IPS DF 19.7 (cell line): Measurements from ENCODE around the gene SH3PXD2A.
A peak's percentile ranks its signal among the peaks of the same experiment; 100 is the strongest.
"Not testable (repeated sequence)": the region's sequence is repeated elsewhere in the genome, so short reads cannot be mapped to it uniquely, and the experiment has no call there.

Experiments used
- DNase-seq: peaks from one replicate; pipeline ENCODE4 v3.0.0-alpha.2; 2013; ENCODE audit warnings: low read depth, low spot score

Gene SH3PXD2A

GRCh38 chr10:103747193-103747865 is 108.0 kb downstream of the SH3PXD2A start:
- DNase-seq = no peak

GRCh38 chr10:103746598-103746997 is 108.8 kb downstream of the SH3PXD2A start:
- no peak for DNase-seq

GRCh38 chr10:103745341-103746247 is 109.8 kb downstream of the SH3PXD2A start:
- DNase-seq = no peak

- DNase-seq = no peak
Observed at GRCh38 chr10:103742824-103743223, 112.6 kb downstream of the SH3PXD2A start.

- no peak for DNase-seq
Observed at GRCh38 chr10:103740611-103741010, 114.8 kb downstream of the SH3PXD2A start.

GRCh38 chr10:103739039-103739764 is 116.2 kb downstream of the SH3PXD2A start:
- DNase-seq = no peak

- no peak for DNase-seq
Observed at GRCh38 chr10:103737735-103738367, 117.5 kb downstream of the SH3PXD2A start.

- peak; percentile 93 for DNase-seq
Observed at GRCh38 chr10:103736763-103737162, 118.6 kb downstream of the SH3PXD2A start.

- no peak for DNase-seq
Observed at GRCh38 chr10:103736044-103736443, 119.3 kb downstream of the SH3PXD2A start.

GRCh38 chr10:103734731-103735130 is 120.6 kb downstream of the SH3PXD2A start:
- no peak for DNase-seq

- no peak for DNase-seq
Observed at GRCh38 chr10:103733045-103733419, 122.3 kb downstream of the SH3PXD2A start.

GRCh38 chr10:103732339-103733044 is 122.9 kb downstream of the SH3PXD2A start:
- no peak for DNase-seq

GRCh38 chr10:103731609-103732270 is 123.6 kb downstream of the SH3PXD2A start:
- DNase-seq = no peak

- DNase-seq = not testable (repeated sequence)
Observed at GRCh38 chr10:103731026-103731425, 124.3 kb downstream of the SH3PXD2A start.

- DNase-seq = no peak
Observed at GRCh38 chr10:103729851-103730250, 125.5 kb downstream of the SH3PXD2A start.

GRCh38 chr10:103727991-103728689 is 127.2 kb downstream of the SH3PXD2A start:
- DNase-seq = no peak

GRCh38 chr10:103727546-103727963 is 127.8 kb downstream of the SH3PXD2A start:
- no peak for DNase-seq

GRCh38 chr10:103726637-103727036 is 128.7 kb downstream of the SH3PXD2A start:
- no peak for DNase-seq

- DNase-seq = no peak
Observed at GRCh38 chr10:103725242-103725641, 130.1 kb downstream of the SH3PXD2A start.

GRCh38 chr10:103724771-103725170 is 130.6 kb downstream of the SH3PXD2A start:
- no peak for DNase-seq
